Measurements from ENCODE around the gene DIAPH2.

GRCh38 chrX:97490656-97491055 lies 806.0 kb downstream of the DIAPH2 start:
- TF ChIP-seq CTCF (IDR thresholded peaks at IDR 0.05) (no peak), POLR2A (IDR thresholded peaks at IDR 0.05) (no peak)

All from breast epithelium (tissue), 3 donors.